Measurements from ENCODE around the gene GPC6.

- TF ChIP-seq CTCF (IDR thresholded peaks at IDR 0.05; ENCODE audit: low read length) (no peak), EZH2 (IDR thresholded peaks at IDR 0.05; ENCODE audit: borderline replicate concordance, low read length) (no peak)
Measured at GRCh38 chr13:93674337-93674755, 447.7 kb downstream of the GPC6 start.

Data from OCI-LY1 (cell line).